HepG2 (cell line): Measurements from ENCODE around the gene RABL6. TPM values are rescaled to one million over a fixed set of nuclear protein-coding genes. Genes with fewer than 3 reads are reported as not detected.

ENCODE experiments used
- CHD4 ChIP-seq: fragments of 200-600 bp; sonication (generic); IDR thresholded peaks from 2 replicates; pipeline ENCODE4 v1.7.0; 2017; ENCODE audit warnings: mild to moderate bottlenecking, low read length, borderline replicate concordance
- ELF3 ChIP-seq: IDR thresholded peaks from 2 replicates; pipeline ENCODE4 v1.6.1; 2016; ENCODE audit warnings: missing genetic modification reagents, missing compliant biosample characterization
- FOXJ3 ChIP-seq: sonication (generic); formaldehyde crosslinking; IDR thresholded peaks from 2 replicates; pipeline ENCODE4 v1.4.0; 2020; ENCODE audit warnings: missing genetic modification reagents, mild to moderate bottlenecking, borderline replicate concordance
- NCOA2 ChIP-seq: sonication (generic); formaldehyde crosslinking; IDR thresholded peaks from 2 replicates; pipeline ENCODE4 v1.8.0; 2022; ENCODE audit warnings: inconsistent platforms
- NR1H2 ChIP-seq: sonication (generic); formaldehyde crosslinking; IDR thresholded peaks from 2 replicates; pipeline ENCODE4 v1.8.1; 2022; ENCODE audit warnings: low read depth, missing genetic modification reagents, borderline replicate concordance
- PAX8 ChIP-seq: sonication (generic); formaldehyde crosslinking; IDR thresholded peaks from 2 replicates; pipeline ENCODE4 v1.8.0; 2022; ENCODE audit warnings: mild to moderate bottlenecking, missing genetic modification reagents, borderline replicate concordance
- SP140L ChIP-seq: sonication (generic); formaldehyde crosslinking; IDR thresholded peaks from 2 replicates; pipeline ENCODE4 v1.4.0; 2020; ENCODE audit warnings: missing genetic modification reagents, borderline replicate concordance
- ZIK1 ChIP-seq: sonication (generic); formaldehyde crosslinking; IDR thresholded peaks from 2 replicates; pipeline ENCODE4 v1.5.0; 2020; ENCODE audit warnings: mild to moderate bottlenecking, low read depth, missing genetic modification reagents, borderline replicate concordance
- ZNF33A ChIP-seq: sonication (generic); formaldehyde crosslinking; IDR thresholded peaks from 2 replicates; pipeline ENCODE4 v1.5.1; 2020; ENCODE audit warnings: missing genetic modification reagents, mild to moderate bottlenecking, moderate library complexity, borderline replicate concordance
- ZNF496 ChIP-seq: sonication (generic); formaldehyde crosslinking; IDR thresholded peaks from 2 replicates; pipeline ENCODE4 v1.8.1; 2023; ENCODE audit warnings: mild to moderate bottlenecking, moderate library complexity, missing genetic modification reagents; ENCODE audit not compliant: insufficient replicate concordance
- ZNF501 ChIP-seq: sonication (generic); formaldehyde crosslinking; IDR thresholded peaks from 2 replicates; pipeline ENCODE4 v1.5.1; 2020; ENCODE audit warnings: mild to moderate bottlenecking, moderate library complexity, missing genetic modification reagents
- ZNF670 ChIP-seq: sonication (generic); formaldehyde crosslinking; IDR thresholded peaks from 2 replicates; pipeline ENCODE4 v1.8.0; 2022; ENCODE audit warnings: mild to moderate bottlenecking, missing genetic modification reagents, borderline replicate concordance
- polyA plus RNA-seq, 8 experiments: library from polyadenylated mRNA; depleted of rRNA in 3 of 8; stranded (reverse) in 7 of 8; unstranded in 1 of 8; fragments of >200 nt; fragmentation: Illumina TruSeq in 4 of 8; extraction: Trizol in 4 of 8; gene quantifications; 2 replicates each; pipeline versions ENCODE4 v1.2.1 to v1.2.3, GENCODE V29; 2011 to 2016; ENCODE audit warnings: low read depth in 4 of 8, missing spikeins in 1 of 8, mixed read lengths in 1 of 8; ENCODE audit not compliant: insufficient read depth in 1 of 8
- total RNA-seq, 5 experiments: library from RNA; depleted of rRNA; stranded (reverse); fragments of >200 nt; fragmentation: Illumina TruSeq; extraction: Trizol; gene quantifications; 2 replicates each; pipeline ENCODE4 v1.2.3, GENCODE V29; 2016; ENCODE audit warnings: low read depth in 1 of 5
- TF ChIP-seq, protein P1 (sequence below): IDR thresholded peaks from 2 replicates; pipeline ENCODE4 v1.6.1; 2016; ENCODE audit warnings: low read depth, missing genetic modification reagents, missing compliant biosample characterization
- TF ChIP-seq, protein P2 (sequence below): sonication (generic); formaldehyde crosslinking; IDR thresholded peaks from 2 replicates; pipeline ENCODE4 v1.4.0; 2020; ENCODE audit warnings: mild to moderate bottlenecking, missing genetic modification reagents
- TF ChIP-seq, protein P3 (sequence below): sonication (generic); formaldehyde crosslinking; IDR thresholded peaks from 2 replicates; pipeline ENCODE4 v1.5.0; 2020; ENCODE audit warnings: mild to moderate bottlenecking, missing genetic modification reagents
- TF ChIP-seq, protein P4 (sequence below): sonication (generic); formaldehyde crosslinking; IDR thresholded peaks from 2 replicates; pipeline ENCODE4 v1.9.0; 2021; ENCODE audit warnings: missing genetic modification reagents, mild to moderate bottlenecking, borderline replicate concordance

RABL6 gene
- total and polyA plus RNA-seq, 2 of the 13 experiments (the other 11 are each of a cell fraction or from before 2014, with no cell fraction given) = 81.5 to 125 TPM

DNA sequence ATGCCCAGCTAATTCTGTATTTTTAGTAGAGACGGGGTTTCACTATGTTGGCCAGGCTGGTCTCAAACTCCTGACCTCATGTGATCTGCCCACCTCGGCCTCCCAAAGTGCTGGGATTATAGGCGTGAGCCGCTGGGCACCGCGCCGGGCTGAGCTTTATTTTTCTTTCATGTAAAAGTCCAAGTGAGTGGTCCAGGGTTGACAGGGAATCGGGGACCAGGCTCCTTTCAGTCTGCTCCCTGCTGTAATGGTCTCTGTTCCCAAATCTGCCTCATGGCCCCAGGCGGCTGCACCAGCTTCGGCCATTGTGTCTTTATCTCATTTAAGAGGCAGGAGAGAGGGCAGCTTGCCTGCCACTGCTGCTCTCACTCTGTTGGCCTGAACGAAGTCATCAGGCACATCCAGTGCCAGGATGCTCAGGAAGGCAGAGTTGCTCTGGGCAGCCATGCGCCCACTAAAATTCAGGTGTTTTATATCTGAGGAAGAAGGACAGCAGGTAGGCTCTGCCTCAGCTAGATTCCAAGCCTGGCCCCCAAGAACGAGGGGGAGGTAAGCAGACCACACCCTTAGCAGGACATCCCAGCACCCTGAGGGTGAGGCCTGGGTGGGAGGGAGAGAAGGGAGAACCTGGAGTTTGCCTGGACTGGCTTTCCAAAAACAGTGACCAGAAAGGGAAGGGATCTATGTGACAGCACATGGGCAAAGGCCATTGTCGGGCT, 13.3 kb upstream of the RABL6 start (continued):
- TF ChIP-seq, protein P1, sequence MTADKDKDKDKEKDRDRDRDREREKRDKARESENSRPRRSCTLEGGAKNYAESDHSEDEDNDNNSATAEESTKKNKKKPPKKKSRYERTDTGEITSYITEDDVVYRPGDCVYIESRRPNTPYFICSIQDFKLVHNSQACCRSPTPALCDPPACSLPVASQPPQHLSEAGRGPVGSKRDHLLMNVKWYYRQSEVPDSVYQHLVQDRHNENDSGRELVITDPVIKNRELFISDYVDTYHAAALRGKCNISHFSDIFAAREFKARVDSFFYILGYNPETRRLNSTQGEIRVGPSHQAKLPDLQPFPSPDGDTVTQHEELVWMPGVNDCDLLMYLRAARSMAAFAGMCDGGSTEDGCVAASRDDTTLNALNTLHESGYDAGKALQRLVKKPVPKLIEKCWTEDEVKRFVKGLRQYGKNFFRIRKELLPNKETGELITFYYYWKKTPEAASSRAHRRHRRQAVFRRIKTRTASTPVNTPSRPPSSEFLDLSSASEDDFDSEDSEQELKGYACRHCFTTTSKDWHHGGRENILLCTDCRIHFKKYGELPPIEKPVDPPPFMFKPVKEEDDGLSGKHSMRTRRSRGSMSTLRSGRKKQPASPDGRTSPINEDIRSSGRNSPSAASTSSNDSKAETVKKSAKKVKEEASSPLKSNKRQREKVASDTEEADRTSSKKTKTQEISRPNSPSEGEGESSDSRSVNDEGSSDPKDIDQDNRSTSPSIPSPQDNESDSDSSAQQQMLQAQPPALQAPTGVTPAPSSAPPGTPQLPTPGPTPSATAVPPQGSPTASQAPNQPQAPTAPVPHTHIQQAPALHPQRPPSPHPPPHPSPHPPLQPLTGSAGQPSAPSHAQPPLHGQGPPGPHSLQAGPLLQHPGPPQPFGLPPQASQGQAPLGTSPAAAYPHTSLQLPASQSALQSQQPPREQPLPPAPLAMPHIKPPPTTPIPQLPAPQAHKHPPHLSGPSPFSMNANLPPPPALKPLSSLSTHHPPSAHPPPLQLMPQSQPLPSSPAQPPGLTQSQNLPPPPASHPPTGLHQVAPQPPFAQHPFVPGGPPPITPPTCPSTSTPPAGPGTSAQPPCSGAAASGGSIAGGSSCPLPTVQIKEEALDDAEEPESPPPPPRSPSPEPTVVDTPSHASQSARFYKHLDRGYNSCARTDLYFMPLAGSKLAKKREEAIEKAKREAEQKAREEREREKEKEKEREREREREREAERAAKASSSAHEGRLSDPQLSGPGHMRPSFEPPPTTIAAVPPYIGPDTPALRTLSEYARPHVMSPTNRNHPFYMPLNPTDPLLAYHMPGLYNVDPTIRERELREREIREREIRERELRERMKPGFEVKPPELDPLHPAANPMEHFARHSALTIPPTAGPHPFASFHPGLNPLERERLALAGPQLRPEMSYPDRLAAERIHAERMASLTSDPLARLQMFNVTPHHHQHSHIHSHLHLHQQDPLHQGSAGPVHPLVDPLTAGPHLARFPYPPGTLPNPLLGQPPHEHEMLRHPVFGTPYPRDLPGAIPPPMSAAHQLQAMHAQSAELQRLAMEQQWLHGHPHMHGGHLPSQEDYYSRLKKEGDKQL (CRISPR knock-in tag) = no peak
- TF ChIP-seq FOXJ3 (CRISPR knock-in tag) (no peak), SP140L (CRISPR knock-in tag) (no peak), ZNF33A (CRISPR knock-in tag) (0 out of 2 replicates have a peak, but pooled peaks have one; percentile 21), ZNF501 (no peak), PAX8 (no peak), NCOA2 (CRISPR knock-in tag) (no peak), NR1H2 (CRISPR knock-in tag) (no peak), ZNF496 (CRISPR knock-in tag) (no peak), ZNF670 (no peak), CHD4 (no peak), ZIK1 (CRISPR knock-in tag) (no peak), ELF3 (CRISPR knock-in tag) (no peak)
- TF ChIP-seq, protein P2, sequence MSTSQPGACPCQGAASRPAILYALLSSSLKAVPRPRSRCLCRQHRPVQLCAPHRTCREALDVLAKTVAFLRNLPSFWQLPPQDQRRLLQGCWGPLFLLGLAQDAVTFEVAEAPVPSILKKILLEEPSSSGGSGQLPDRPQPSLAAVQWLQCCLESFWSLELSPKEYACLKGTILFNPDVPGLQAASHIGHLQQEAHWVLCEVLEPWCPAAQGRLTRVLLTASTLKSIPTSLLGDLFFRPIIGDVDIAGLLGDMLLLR (CRISPR knock-in tag) = no peak
- TF ChIP-seq, protein P3, sequence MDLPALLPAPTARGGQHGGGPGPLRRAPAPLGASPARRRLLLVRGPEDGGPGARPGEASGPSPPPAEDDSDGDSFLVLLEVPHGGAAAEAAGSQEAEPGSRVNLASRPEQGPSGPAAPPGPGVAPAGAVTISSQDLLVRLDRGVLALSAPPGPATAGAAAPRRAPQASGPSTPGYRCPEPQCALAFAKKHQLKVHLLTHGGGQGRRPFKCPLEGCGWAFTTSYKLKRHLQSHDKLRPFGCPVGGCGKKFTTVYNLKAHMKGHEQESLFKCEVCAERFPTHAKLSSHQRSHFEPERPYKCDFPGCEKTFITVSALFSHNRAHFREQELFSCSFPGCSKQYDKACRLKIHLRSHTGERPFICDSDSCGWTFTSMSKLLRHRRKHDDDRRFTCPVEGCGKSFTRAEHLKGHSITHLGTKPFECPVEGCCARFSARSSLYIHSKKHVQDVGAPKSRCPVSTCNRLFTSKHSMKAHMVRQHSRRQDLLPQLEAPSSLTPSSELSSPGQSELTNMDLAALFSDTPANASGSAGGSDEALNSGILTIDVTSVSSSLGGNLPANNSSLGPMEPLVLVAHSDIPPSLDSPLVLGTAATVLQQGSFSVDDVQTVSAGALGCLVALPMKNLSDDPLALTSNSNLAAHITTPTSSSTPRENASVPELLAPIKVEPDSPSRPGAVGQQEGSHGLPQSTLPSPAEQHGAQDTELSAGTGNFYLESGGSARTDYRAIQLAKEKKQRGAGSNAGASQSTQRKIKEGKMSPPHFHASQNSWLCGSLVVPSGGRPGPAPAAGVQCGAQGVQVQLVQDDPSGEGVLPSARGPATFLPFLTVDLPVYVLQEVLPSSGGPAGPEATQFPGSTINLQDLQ (CRISPR knock-in tag) = 0 out of 2 replicates have a peak, but pooled peaks have one; percentile 56
- TF ChIP-seq, protein P4, sequence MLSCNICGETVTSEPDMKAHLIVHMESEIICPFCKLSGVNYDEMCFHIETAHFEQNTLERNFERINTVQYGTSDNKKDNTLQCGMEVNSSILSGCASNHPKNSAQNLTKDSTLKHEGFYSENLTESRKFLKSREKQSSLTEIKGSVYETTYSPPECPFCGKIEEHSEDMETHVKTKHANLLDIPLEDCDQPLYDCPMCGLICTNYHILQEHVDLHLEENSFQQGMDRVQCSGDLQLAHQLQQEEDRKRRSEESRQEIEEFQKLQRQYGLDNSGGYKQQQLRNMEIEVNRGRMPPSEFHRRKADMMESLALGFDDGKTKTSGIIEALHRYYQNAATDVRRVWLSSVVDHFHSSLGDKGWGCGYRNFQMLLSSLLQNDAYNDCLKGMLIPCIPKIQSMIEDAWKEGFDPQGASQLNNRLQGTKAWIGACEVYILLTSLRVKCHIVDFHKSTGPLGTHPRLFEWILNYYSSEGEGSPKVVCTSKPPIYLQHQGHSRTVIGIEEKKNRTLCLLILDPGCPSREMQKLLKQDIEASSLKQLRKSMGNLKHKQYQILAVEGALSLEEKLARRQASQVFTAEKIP (CRISPR knock-in tag) = no peak
